K562 (cell line): ENCODE measurements around the gene GBX1. TPM values are rescaled to one million over a fixed set of nuclear protein-coding genes. Genes with fewer than 3 reads are reported as not detected.

ENCODE experiments used
- BACH1 ChIP-seq: fragments of 200-800 bp; sonication (Bioruptor generic); IDR thresholded peaks from 2 replicates; pipeline ENCODE4 v1.6.1; 2016; ENCODE audit warnings: missing genetic modification characterization, missing compliant biosample characterization
- DIDO1 ChIP-seq: fragments of 450-650 bp; IDR thresholded peaks from 2 replicates; pipeline ENCODE4 v1.6.1; 2016; ENCODE audit warnings: low read depth, missing biosample characterization, missing genetic modification characterization
- FOXJ2 ChIP-seq: fragments of 200-800 bp; sonication (Bioruptor generic); IDR thresholded peaks from 2 replicates; pipeline ENCODE4 v1.6.1; 2016; ENCODE audit warnings: missing genetic modification characterization, missing compliant biosample characterization
- HNRNPK ChIP-seq: fragments of 200-400 bp; formaldehyde crosslinking; IDR thresholded peaks from one replicate; pipeline ENCODE4 v1.6.1; 2018; ENCODE audit warnings: mild to moderate bottlenecking, low read depth, low read length; ENCODE audit not compliant: poor library complexity, severe bottlenecking
- IFI16 ChIP-seq: fragments of 250-450 bp; sonication (Bioruptor Pico); IDR thresholded peaks from 2 replicates; pipeline ENCODE4 v2.1.2; 2022; ENCODE audit warnings: mild to moderate bottlenecking, inconsistent platforms
- KDM5B ChIP-seq: fragments of 200-600 bp; sonication (generic); IDR thresholded peaks from 2 replicates; pipeline ENCODE4 v1.6.1; 2012; ENCODE audit warnings: low read depth, mild to moderate bottlenecking, moderate library complexity, low read length, control low read depth, inconsistent platforms; ENCODE audit not compliant: insufficient replicate concordance
- MCM7 ChIP-seq, 2 experiments: fragments of 450-650 bp; IDR thresholded peaks; 2 replicates each; pipeline ENCODE4 v1.6.1; 2016 to 2018
- MNT ChIP-seq, 2 experiments: fragments of 450-650 bp; conservative IDR thresholded peaks; 2 replicates each; pipeline ENCODE4 v1.6.1; 2017; ENCODE audit warnings: mild to moderate bottlenecking in 2 of 2, moderate library complexity in 2 of 2
- MTA2 ChIP-seq: fragments of 450-650 bp; IDR thresholded peaks from 2 replicates; pipeline ENCODE4 v1.6.1; 2016; ENCODE audit warnings: low read depth
- MYBL2 ChIP-seq, 2 experiments: fragments of 450-650 bp in 1 of 2; sonication (generic) in 1 of 2; formaldehyde crosslinking in 1 of 2; IDR thresholded peaks; 2 replicates each; pipeline versions ENCODE4 v1.6.1 to v1.8.1; 2017 to 2022; ENCODE audit warnings: borderline replicate concordance in 1 of 2, inconsistent platforms in 1 of 2, low read depth in 1 of 2, mild to moderate bottlenecking in 1 of 2, missing genetic modification reagents in 1 of 2, moderate library complexity in 1 of 2
- MYC ChIP-seq, 2 experiments: fragments of 250-450 bp in 1 of 2; sonication (Bioruptor Pico) in 1 of 2; IDR thresholded peaks; 2 replicates each; pipeline versions ENCODE4 v1.5.1 to v1.6.1; 2012 to 2021; ENCODE audit warnings: low read depth in 2 of 2, borderline replicate concordance in 1 of 2, improper control_type of control experiment in 1 of 2, low read length in 1 of 2, mild to moderate bottlenecking in 1 of 2, moderate library complexity in 1 of 2
- POLR3A ChIP-seq: IDR thresholded peaks from 2 replicates; pipeline ENCODE4 v1.6.1; 2011; ENCODE audit warnings: borderline replicate concordance, mild to moderate bottlenecking, moderate library complexity; ENCODE audit not compliant: insufficient read length, insufficient read depth; ENCODE audit errors: extremely low read depth
- RNF2 ChIP-seq: sonication (generic); IDR thresholded peaks from 2 replicates; pipeline ENCODE4 v1.6.1; 2016
- SAFB2 ChIP-seq: fragments of 200-400 bp; formaldehyde crosslinking; IDR thresholded peaks from 2 replicates; pipeline ENCODE4 v1.6.1; 2018; ENCODE audit warnings: borderline replicate concordance, low read length, low read depth, moderate library complexity; ENCODE audit not compliant: severe bottlenecking
- SETDB1 ChIP-seq: IDR thresholded peaks from one replicate; pipeline ENCODE4 v1.6.1; 2012; ENCODE audit warnings: low read length, control low read depth, inconsistent platforms
- SP1 ChIP-seq: sonication (generic); formaldehyde crosslinking; IDR thresholded peaks from 2 replicates; pipeline ENCODE4 v1.8.1; 2022; ENCODE audit warnings: mild to moderate bottlenecking, missing genetic modification reagents
- TAF15 ChIP-seq: fragments of 200-400 bp; formaldehyde crosslinking; IDR thresholded peaks from 2 replicates; pipeline ENCODE4 v1.6.1; 2017; ENCODE audit warnings: mild to moderate bottlenecking, low read depth, low read length, moderate library complexity
- TAF7 ChIP-seq: fragments of 450-650 bp; IDR thresholded peaks from 2 replicates; pipeline ENCODE4 v1.6.1; 2016; ENCODE audit warnings: missing genetic modification characterization, missing compliant biosample characterization
- ZKSCAN1 ChIP-seq: fragments of 150-350 bp; IDR thresholded peaks from 2 replicates; pipeline ENCODE4 v1.6.1; 2016; ENCODE audit warnings: low read depth, low read length
- ZNF41 ChIP-seq: fragments of 250-450 bp; sonication (Bioruptor Pico); conservative IDR thresholded peaks from 2 replicates; pipeline ENCODE4 v1.4.0; 2020; ENCODE audit warnings: mild to moderate bottlenecking
- ZNF507 ChIP-seq: conservative IDR thresholded peaks from 2 replicates; pipeline ENCODE4 v1.6.1; 2017; ENCODE audit warnings: missing genetic modification characterization, missing compliant biosample characterization
- ZNF592 ChIP-seq: fragments of 450-650 bp; IDR thresholded peaks from 2 replicates; pipeline ENCODE4 v1.6.1; 2017; ENCODE audit warnings: antibody characterized with exemption, mild to moderate bottlenecking
- polyA plus RNA-seq, 8 experiments: library from polyadenylated mRNA; depleted of rRNA in 4 of 8; stranded (reverse) in 5 of 8; unstranded in 3 of 8; fragments of >200 nt; fragmentation: Nextera tagmentation in 2 of 8; fragmentation: Illumina TruSeq in 1 of 8; extraction: Ambion mirVana in 2 of 8; extraction: Trizol in 1 of 8; gene quantifications; 2 replicates each; pipeline versions ENCODE4 v1.2.1 to v1.2.3, GENCODE V29; 2011 to 2014; ENCODE audit warnings: inconsistent platforms in 1 of 8, missing spikeins in 1 of 8
- total RNA-seq, 7 experiments: library from RNA; depleted of rRNA in 6 of 7; stranded (reverse); fragments of >200 nt in 6 of 7; fragmentation: Illumina TruSeq in 2 of 7; extraction: Trizol in 2 of 7; gene quantifications; 2 replicates each; pipeline versions ENCODE4 v1.2.1 to v1.2.3, GENCODE V29; 2011 to 2021; ENCODE audit warnings: low replicate concordance in 1 of 7

GBX1 gene
- total and polyA plus RNA-seq, 9 of the 15 experiments (the other 6 are each of a cell fraction or from before 2014, with no cell fraction given) = not detected

GRCh38 chr7:151172273-151173141 is 5.0 kb upstream of the GBX1 start (continued):
- TF ChIP-seq ZNF592 = no peak; the same call in none of the 2 replicates
- no peak for TF ChIP-seq KDM5B
- TF ChIP-seq MCM7 (IDR thresholded peaks at IDR 0.05) = no peak
- no peak for TF ChIP-seq TAF7 (tag)
- peak; percentile 90 for TF ChIP-seq SETDB1
- no peak for TF ChIP-seq DIDO1
- TF ChIP-seq SAFB2 = no peak
- TF ChIP-seq ZKSCAN1 = peak; percentile 69; the same call in 1 of the 2 replicates
- TF ChIP-seq MTA2 = no peak
- no peak for TF ChIP-seq IFI16 (CRISPR knock-in tag)
- TF ChIP-seq BACH1 (tag) = no peak
- no peak for TF ChIP-seq HNRNPK
- no peak for TF ChIP-seq POLR3A
- no peak for TF ChIP-seq FOXJ2
- no peak for TF ChIP-seq RNF2
- 0 out of 2 replicates have a peak, but pooled peaks have one; percentile 22 for TF ChIP-seq ZNF41
- peak; percentile 67 for TF ChIP-seq MYC (IDR thresholded peaks at IDR 0.05; ENCODE audit: low read depth, low read length)
- no peak for TF ChIP-seq MYC (CRISPR knock-in tag; IDR thresholded peaks at IDR 0.05; ENCODE audit: borderline replicate concordance, low read depth)
- TF ChIP-seq ZNF507 (tag) = no peak
- no peak for TF ChIP-seq MYBL2 (IDR thresholded peaks at IDR 0.05; ENCODE audit: low read depth)
- no peak for TF ChIP-seq MYBL2 (CRISPR knock-in tag; IDR thresholded peaks at IDR 0.05; ENCODE audit: borderline replicate concordance)
- TF ChIP-seq SP1 (CRISPR knock-in tag) = peak; percentile 90
- TF ChIP-seq TAF15 = no peak
- peak in 1 of 2 experiments; percentile 40; a peak in 1 of 4 replicates for TF ChIP-seq MNT (conservative IDR thresholded peaks at IDR 0.05)
